H1 (cell line): ENCODE data around the gene CCDC117. TPM values are rescaled to one million over a fixed set of nuclear protein-coding genes. Genes with fewer than 3 reads are reported as not detected.

Source experiments
- CTCF ChIA-PET: fragments of 300-600 bp; sonication (Branson Sonifier 250); formaldehyde crosslinking; loops from one replicate; lab custom pipeline; 2021; ENCODE audit not compliant: partially characterized antibody; lab: Charles Lee
- POLR2A ChIA-PET: fragments of 300-600 bp; sonication (Branson Sonifier 250); formaldehyde crosslinking; loops from one replicate; lab custom pipeline; 2021; ENCODE audit warnings: inconsistent platforms; ENCODE audit not compliant: partially characterized antibody; lab: Charles Lee
- DNase-seq, 2 experiments: peaks; one replicate each; pipeline versions ENCODE4 v3.0.0 to v3.0.0-alpha.2; 2010 to 2022; ENCODE audit warnings: low spot score in 2 of 2, low read depth in 1 of 2, mixed read lengths in 1 of 2
- FAIRE-seq: peaks from 2 replicates; lab custom pipeline; 2011; peaks lifted over from hg19 to GRCh38; lab: Jason Lieb, UNC
- H2AFZ ChIP-seq: 2 replicates; pipeline ENCODE4 v1.8.1; 2012; ENCODE audit warnings: low read length, inconsistent platforms
- H2AK5ac ChIP-seq: 2 replicates; pipeline ENCODE4 v1.6.1; 2013; ENCODE audit warnings: low read depth, low read length
- H2BK120ac ChIP-seq: replicated peaks from 2 replicates; pipeline ENCODE3; 2013; ENCODE audit warnings: low read depth, low read length, inconsistent platforms
- H2BK12ac ChIP-seq: 2 replicates; pipeline ENCODE4 v1.6.1; 2013; ENCODE audit warnings: low read depth, low read length
- H2BK15ac ChIP-seq: 2 replicates; pipeline ENCODE4 v1.6.1; 2013; ENCODE audit warnings: low read length
- H2BK20ac ChIP-seq: 2 replicates; pipeline ENCODE4 v1.6.1; 2013; ENCODE audit warnings: low read length
- H2BK5ac ChIP-seq: 2 replicates; pipeline ENCODE4 v1.6.1; 2013; ENCODE audit warnings: low read depth, low read length
- H3K14ac ChIP-seq: 2 replicates; pipeline ENCODE4 v1.6.1; 2013; ENCODE audit warnings: inconsistent platforms; ENCODE audit not compliant: insufficient read length
- H3K18ac ChIP-seq: 2 replicates; pipeline ENCODE4 v1.6.1; 2013; ENCODE audit warnings: low read length; ENCODE audit errors: extremely low read depth
- H3K23ac ChIP-seq: 2 replicates; pipeline ENCODE4 v1.6.1; 2013; ENCODE audit warnings: inconsistent platforms; ENCODE audit not compliant: insufficient read length
- H3K23me2 ChIP-seq: 2 replicates; pipeline ENCODE4 v1.6.1; 2013; ENCODE audit warnings: low read depth, low read length
- H3K27ac ChIP-seq: 2 replicates; pipeline ENCODE4 v1.6.1; 2011; ENCODE audit warnings: low read depth, low read length, inconsistent platforms
- H3K27me3 ChIP-seq, 4 experiments: replicated peaks in 1 of 4; 1 replicate in 1 of 4; 2 replicates in 3 of 4; pipeline versions ENCODE4 v1.6.1 to v1.8.1; 2011 to 2013; ENCODE audit warnings: low read length in 3 of 4, mild to moderate bottlenecking in 3 of 4, inconsistent platforms in 2 of 4, mixed read lengths in 2 of 4, moderate library complexity in 1 of 4; ENCODE audit not compliant: control insufficient read depth in 3 of 4, insufficient read depth in 3 of 4; ENCODE audit errors: extremely low read depth in 1 of 4
- H3K36me3 ChIP-seq, 4 experiments: 2 replicates each; pipeline versions ENCODE4 v1.6.1 to v1.8.1; 2011 to 2013; ENCODE audit warnings: mild to moderate bottlenecking in 4 of 4, low read length in 3 of 4, moderate library complexity in 2 of 4, control low read depth in 1 of 4, inconsistent platforms in 1 of 4; ENCODE audit not compliant: insufficient read depth in 4 of 4, control insufficient read depth in 2 of 4
- H3K4ac ChIP-seq: replicated peaks from 2 replicates; pipeline ENCODE3; 2013; ENCODE audit warnings: low read length, low read depth, mixed read lengths, inconsistent platforms; ENCODE audit not compliant: insufficient read length
- H3K4me1 ChIP-seq, 4 experiments: replicated peaks in 1 of 4; 1 replicate in 1 of 4; 2 replicates in 3 of 4; pipeline versions ENCODE4 v1.6.1 to v1.8.1; 2011 to 2013; ENCODE audit warnings: low read length in 3 of 4, inconsistent platforms in 2 of 4, mixed read lengths in 1 of 4; ENCODE audit not compliant: insufficient read depth in 4 of 4, control insufficient read depth in 3 of 4
- H3K4me2 ChIP-seq, 2 experiments: 2 replicates each; pipeline versions ENCODE4 v1.6.1 to v1.8.1; 2011 to 2013; ENCODE audit warnings: low read depth in 2 of 2, low read length in 2 of 2, control low read depth in 1 of 2, inconsistent platforms in 1 of 2, mild to moderate bottlenecking in 1 of 2; ENCODE audit not compliant: insufficient read depth in 1 of 2
- H3K4me3 ChIP-seq, 4 experiments: fragments of 200-600, 300-600 bp in 1 of 4; sonication (generic), shearing (Covaris generic), sonication (Bioruptor Twin) in 1 of 4; 2 replicates each; pipeline versions ENCODE4 v1.5.1 to v1.8.1; 2011 to 2016; ENCODE audit warnings: low read length in 4 of 4, low read depth in 3 of 4, control low read depth in 2 of 4, inconsistent platforms in 2 of 4, mild to moderate bottlenecking in 2 of 4, mixed read lengths in 1 of 4, moderate library complexity in 1 of 4; ENCODE audit not compliant: insufficient read depth in 2 of 4; ENCODE audit errors: extremely low read depth in 1 of 4
- H3K56ac ChIP-seq: replicated peaks from 2 replicates; pipeline ENCODE3; 2013; ENCODE audit warnings: low read depth, mild to moderate bottlenecking, mixed read lengths, low read length, inconsistent platforms; ENCODE audit not compliant: insufficient read length
- H3K79me1 ChIP-seq: 2 replicates; pipeline ENCODE4 v1.6.1; 2013; ENCODE audit warnings: low read depth, low read length, control low read depth
- H3K79me2 ChIP-seq, 2 experiments: 2 replicates each; pipeline versions ENCODE4 v1.6.1 to v1.8.1; 2012 to 2013; ENCODE audit warnings: low read length in 2 of 2, mild to moderate bottlenecking in 2 of 2, inconsistent platforms in 1 of 2; ENCODE audit not compliant: insufficient read depth in 2 of 2, control insufficient read depth in 1 of 2
- H3K9ac ChIP-seq, 4 experiments: replicated peaks in 1 of 4; 1 replicate in 1 of 4; 2 replicates in 3 of 4; pipeline versions ENCODE4 v1.6.1 to v1.8.1; 2011 to 2013; ENCODE audit warnings: low read depth in 3 of 4, low read length in 3 of 4, control low read depth in 2 of 4, mild to moderate bottlenecking in 2 of 4, moderate library complexity in 2 of 4, inconsistent platforms in 1 of 4; ENCODE audit errors: extremely low read depth in 1 of 4
- H3K9me3 ChIP-seq, 2 experiments: 2 replicates each; pipeline versions ENCODE4 v1.6.1 to v1.8.1; 2012 to 2013; ENCODE audit warnings: mild to moderate bottlenecking in 2 of 2, moderate library complexity in 2 of 2, control low read depth in 1 of 2, inconsistent platforms in 1 of 2, low read depth in 1 of 2, low read length in 1 of 2, mixed read lengths in 1 of 2; ENCODE audit not compliant: insufficient read depth in 2 of 2
- H4K20me1 ChIP-seq, 2 experiments: replicated peaks in 1 of 2; 2 replicates each; pipeline versions ENCODE3 to v1.8.1; 2011 to 2013; ENCODE audit warnings: inconsistent platforms in 2 of 2, low read length in 2 of 2, mild to moderate bottlenecking in 1 of 2; ENCODE audit not compliant: insufficient read depth in 2 of 2, control insufficient read depth in 1 of 2
- H4K5ac ChIP-seq: 2 replicates; pipeline ENCODE4 v1.6.1; 2013; ENCODE audit warnings: low read length, low read depth, mixed read lengths, inconsistent platforms; ENCODE audit not compliant: insufficient read length
- H4K8ac ChIP-seq: 2 replicates; pipeline ENCODE4 v1.8.0; 2013; ENCODE audit warnings: mild to moderate bottlenecking, moderate library complexity, low read length, inconsistent platforms; ENCODE audit not compliant: insufficient read depth; ENCODE audit errors: extremely low read depth
- H4K91ac ChIP-seq: replicated peaks from 2 replicates; pipeline ENCODE3; 2013; ENCODE audit warnings: low read length, mixed read lengths, inconsistent platforms; ENCODE audit not compliant: insufficient read length
- ASH2L ChIP-seq: fragments of 200-600, 300-600 bp; sonication (generic); IDR thresholded peaks from one replicate; pipeline ENCODE4 v1.7.1; 2017; ENCODE audit warnings: low read length
- CREB1 ChIP-seq: IDR thresholded peaks from 2 replicates; pipeline ENCODE4 v1.6.1; 2012; ENCODE audit warnings: inconsistent platforms
- EZH2 ChIP-seq: fragments of 200-600 bp; sonication (generic); IDR thresholded peaks from 2 replicates; pipeline ENCODE4 v1.7.1; 2012; ENCODE audit warnings: low read depth, mild to moderate bottlenecking, moderate library complexity, low read length, inconsistent platforms; ENCODE audit not compliant: severe bottlenecking
- FOSL1 ChIP-seq: IDR thresholded peaks from 2 replicates; pipeline ENCODE4 v1.6.1; 2011; ENCODE audit warnings: mild to moderate bottlenecking, low read depth, low read length, moderate library complexity; ENCODE audit not compliant: insufficient read depth
- HDAC2 ChIP-seq, 2 experiments: fragments of 300-600 bp in 1 of 2; sonication (generic) in 1 of 2; IDR thresholded peaks; 2 replicates each; pipeline ENCODE4 v1.6.1; 2011 to 2012; ENCODE audit warnings: low read depth in 2 of 2, low read length in 2 of 2, mild to moderate bottlenecking in 2 of 2, moderate library complexity in 2 of 2, borderline replicate concordance in 1 of 2, inconsistent platforms in 1 of 2
- NANOG ChIP-seq: IDR thresholded peaks from 2 replicates; pipeline ENCODE4 v1.6.1; 2011; ENCODE audit warnings: low read length, low read depth, mild to moderate bottlenecking, inconsistent platforms; ENCODE audit not compliant: insufficient read depth, poor library complexity, severe bottlenecking
- RXRA ChIP-seq: IDR thresholded peaks from 2 replicates; pipeline ENCODE4 v1.6.1; 2011; ENCODE audit warnings: low read depth, mild to moderate bottlenecking, low read length, moderate library complexity; ENCODE audit not compliant: insufficient read depth
- SIN3A ChIP-seq, 2 experiments: IDR thresholded peaks in 1 of 2; conservative IDR thresholded peaks in 1 of 2; 2 replicates each; pipeline ENCODE4 v1.6.1; 2011 to 2012; ENCODE audit warnings: low read length in 2 of 2, improper control_type of control experiment in 1 of 2, low read depth in 1 of 2, mild to moderate bottlenecking in 1 of 2
- SIX5 ChIP-seq: IDR thresholded peaks from 2 replicates; pipeline ENCODE4 v1.6.1; 2011; ENCODE audit warnings: mild to moderate bottlenecking, low read depth, low read length
- SP1 ChIP-seq: IDR thresholded peaks from 2 replicates; pipeline ENCODE4 v1.6.1; 2011; ENCODE audit warnings: low read depth, low read length
- SP2 ChIP-seq: IDR thresholded peaks from 2 replicates; pipeline ENCODE4 v1.6.1; 2012; ENCODE audit warnings: mild to moderate bottlenecking, low read length, inconsistent platforms
- SP4 ChIP-seq: IDR thresholded peaks from 2 replicates; pipeline ENCODE4 v1.6.1; 2012; ENCODE audit warnings: low read length, inconsistent platforms
- WGBS, 2 experiments: shearing (Covaris generic) in 1 of 2; methylation state at CpG; one replicate each; pipeline versions ENCODE4 v1.1.6 to v1.1.7; 2013 to 2015; ENCODE audit warnings: low lambda C conversion rate in 2 of 2, mixed read lengths in 2 of 2, inconsistent platforms in 1 of 2, low coverage in 1 of 2, missing lambda C conversion rate in 1 of 2; ENCODE audit not compliant: insufficient replicate concordance in 2 of 2, insufficient coverage in 1 of 2, insufficient read length in 1 of 2; ENCODE audit errors: extremely low coverage in 1 of 2, missing lambda C conversion rate in 1 of 2; 5-methylcytosine and 5-hydroxymethylcytosine counted together
- polyA plus RNA-seq, 7 experiments: library from polyadenylated mRNA; depleted of rRNA in 3 of 7; stranded (reverse) in 5 of 7; unstranded in 2 of 7; fragments of >200 nt in 5 of 7; fragments of 200-250 nt in 2 of 7; gene quantifications; 1 replicate in 5 of 7; 2 replicates in 1 of 7; 4 replicates in 1 of 7; pipeline versions ENCODE4 v1.2.1 to v1.2.3, GENCODE V29; 2011 to 2013; ENCODE audit warnings: missing spikeins in 2 of 7, mixed read lengths in 2 of 7
- total RNA-seq: library from RNA; stranded (reverse); fragmentation: NEBNext Ultra II Directional; extraction: Animal tissue kit (Norgen Biotek cat#: 25700); gene quantifications from 2 replicates; pipeline ENCODE4 v1.2.1, GENCODE V29; 2021
- TF ChIP-seq, protein P1 (sequence below): IDR thresholded peaks from 2 replicates; pipeline ENCODE4 v1.6.1; 2012; ENCODE audit warnings: low read length, inconsistent platforms

The CCDC117 gene
- total and polyA plus RNA-seq, 2 of the 8 experiments (the other 6 are each of a cell fraction or from before 2014, with no cell fraction given): 9.1 to 43.1 TPM

- Histone ChIP-seq H2BK120ac (no peak overlapping the region), H2BK5ac (no peak overlapping the region), H3K56ac (no peak overlapping the region), H4K20me1 (no peaks in the 10 kb centered on the region), H3K23ac (no peak overlapping the region), H3K4me2 (no peak overlapping the region), H2BK20ac (no peak overlapping the region), H3K18ac (no peak overlapping the region), H3K27me3 (no peaks in the 10 kb centered on the region), H3K36me3 (peaks cover under 1 to 27% (median 12%) of the 10 kb centered on the region in 4 experiments; a peak in 7 of 8 replicates), H3K4me3 (no peak overlapping the region), H3K4ac (no peak overlapping the region), H3K79me2 (peaks cover 0 to 13% of the 10 kb centered on the region in 2 experiments; a peak in 2 of 4 replicates), H4K5ac (no peak overlapping the region), H3K14ac (no peak overlapping the region), H3K23me2 (no peaks in the 10 kb centered on the region), H3K9me3 (no peaks in the 10 kb centered on the region), H4K8ac (no peak overlapping the region), H3K27ac (no peak overlapping the region), H3K79me1 (no peaks in the 10 kb centered on the region; the same call in 1 of the 2 replicates), H2AFZ (no peak overlapping the region), H2BK12ac (no peak overlapping the region), H3K4me1 (no peaks in the 10 kb centered on the region), H3K9ac (no peak overlapping the region), H4K91ac (no peak overlapping the region), H2BK15ac (no peak overlapping the region), H2AK5ac (no peak overlapping the region)
- DNase-seq (no peak), FAIRE-seq (no peak)
- 82% methylated on average over 1 of the region's 1 CpG; no CpG with 5 or more reads in 1 of the 2 experiments for WGBS, 2 experiments
- POLR2A ChIA-PET: no interaction called here
- CTCF ChIA-PET: no interaction called here
- TF ChIP-seq SIN3A (conservative IDR thresholded peaks at IDR 0.05 in 1 of 2, IDR thresholded peaks at IDR 0.05 in 1 of 2; ENCODE audit: low read depth in 1 of 2, low read length in 2 of 2): no peak
- no peak for TF ChIP-seq HDAC2 (IDR thresholded peaks at IDR 0.05; ENCODE audit: borderline replicate concordance in 1 of 2, low read depth in 2 of 2, low read length in 2 of 2)
- TF ChIP-seq, protein P1, sequence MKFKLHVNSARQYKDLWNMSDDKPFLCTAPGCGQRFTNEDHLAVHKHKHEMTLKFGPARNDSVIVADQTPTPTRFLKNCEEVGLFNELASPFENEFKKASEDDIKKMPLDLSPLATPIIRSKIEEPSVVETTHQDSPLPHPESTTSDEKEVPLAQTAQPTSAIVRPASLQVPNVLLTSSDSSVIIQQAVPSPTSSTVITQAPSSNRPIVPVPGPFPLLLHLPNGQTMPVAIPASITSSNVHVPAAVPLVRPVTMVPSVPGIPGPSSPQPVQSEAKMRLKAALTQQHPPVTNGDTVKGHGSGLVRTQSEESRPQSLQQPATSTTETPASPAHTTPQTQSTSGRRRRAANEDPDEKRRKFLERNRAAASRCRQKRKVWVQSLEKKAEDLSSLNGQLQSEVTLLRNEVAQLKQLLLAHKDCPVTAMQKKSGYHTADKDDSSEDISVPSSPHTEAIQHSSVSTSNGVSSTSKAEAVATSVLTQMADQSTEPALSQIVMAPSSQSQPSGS: no peak
- no peak for TF ChIP-seq SIX5
- no peak for TF ChIP-seq SP1
- no peak for TF ChIP-seq EZH2
- TF ChIP-seq SP4: no peak
- no peak for TF ChIP-seq NANOG
- no peak for TF ChIP-seq FOSL1
- TF ChIP-seq RXRA: no peak
- no peak for TF ChIP-seq SP2
- TF ChIP-seq CREB1: no peak
- TF ChIP-seq ASH2L: no peak
These were observed 44.5 kb upstream of the CCDC117 start for GRCh38 chr22:28728002-28728401.
